NCI-H82 treated with DMSO at 0.1 percent for 48 hours (cell line): ENCODE data around the gene KCNA5.

Source experiments
- DNase-seq: peaks from one replicate; lab custom pipeline; 2025; ENCODE audit not compliant: unreplicated experiment; lab: John Stamatoyannopoulos, UW

KCNA5 gene

GRCh38 chr12:5043589-5044419, at the start of gene KCNA5:
TSS of gene KCNA5 (plus strand) at chr12:5043879. CDS start at chr12:5044148, 269 bp downstream.
- DNase-seq, result no peak

GRCh38 chr12:4994622-4995021, 49.1 kb upstream of the KCNA5 start:
- DNase-seq, result no peak

GRCh38 chr12:4996714-4997113, 47.0 kb upstream of the KCNA5 start:
- no peak for DNase-seq

GRCh38 chr12:4997939-4998338, 45.7 kb upstream of the KCNA5 start:
- no peak for DNase-seq

GRCh38 chr12:5000204-5000603, 43.5 kb upstream of the KCNA5 start:
- no peak for DNase-seq

GRCh38 chr12:5000658-5001385, 42.9 kb upstream of the KCNA5 start:
- no peak for DNase-seq

GRCh38 chr12:5003025-5003666, 40.5 kb upstream of the KCNA5 start:
- DNase-seq, result peak; percentile 10

- DNase-seq, result no peak
These were observed 35.0 kb upstream of the KCNA5 start for GRCh38 chr12:5008661-5009060.

- DNase-seq, result no peak
These were observed 33.5 kb upstream of the KCNA5 start for GRCh38 chr12:5010151-5010550.

- no peak for DNase-seq
These were observed 31.3 kb upstream of the KCNA5 start for GRCh38 chr12:5012337-5012736.

- no peak for DNase-seq
These were observed 30.4 kb upstream of the KCNA5 start for GRCh38 chr12:5013266-5013730.

- DNase-seq, result no peak
These were observed 29.4 kb upstream of the KCNA5 start for GRCh38 chr12:5014269-5014668.

GRCh38 chr12:5015711-5016492, 27.8 kb upstream of the KCNA5 start:
- DNase-seq, result no peak

GRCh38 chr12:5016526-5016925, 27.2 kb upstream of the KCNA5 start:
- DNase-seq, result no peak

GRCh38 chr12:5017638-5018348, 25.9 kb upstream of the KCNA5 start:
- DNase-seq, result no peak

- DNase-seq, result no peak
These were observed 25.0 kb upstream of the KCNA5 start for GRCh38 chr12:5018677-5019076.

- DNase-seq, result no peak
These were observed 21.7 kb upstream of the KCNA5 start for GRCh38 chr12:5022025-5022424.

- peak; percentile 17 for DNase-seq
These were observed 21.1 kb upstream of the KCNA5 start for GRCh38 chr12:5022465-5023061.

GRCh38 chr12:5023842-5024241, 19.8 kb upstream of the KCNA5 start:
- no peak for DNase-seq
